SK-N-SH treated with all-trans-retinoic acid at 6 μM for 48 hours (cell line): ENCODE measurements around the gene NCOA6.

Source experiments
- ATAC-seq: fragments of 200-7000 bp; cut with Tn5 transposase; 3 replicates; pipeline ENCODE4 v1.9.1; 2020; ENCODE audit warnings: mild to moderate bottlenecking, moderate library complexity
- ARNTL ChIP-seq: fragments of 450-650 bp; formaldehyde crosslinking; IDR thresholded peaks from 2 replicates; pipeline ENCODE4 v1.5.0; 2020; ENCODE audit warnings: low read depth, mild to moderate bottlenecking, moderate library complexity, borderline replicate concordance
- BACH2 ChIP-seq: fragments of 250-450 bp; sonication (Bioruptor Pico); IDR thresholded peaks from 2 replicates; pipeline ENCODE4 v1.9.0; 2021; ENCODE audit warnings: mild to moderate bottlenecking, borderline replicate concordance
- CSRNP3 ChIP-seq: fragments of 250-450 bp; sonication (Bioruptor Pico); IDR thresholded peaks from 2 replicates; pipeline ENCODE4 v1.5.1; 2021; ENCODE audit warnings: mild to moderate bottlenecking, moderate library complexity
- ESRRG ChIP-seq: fragments of 250-450 bp; sonication (Bioruptor Pico); IDR thresholded peaks from 2 replicates; pipeline ENCODE4 v1.6.1; 2021; ENCODE audit warnings: mild to moderate bottlenecking
- GLIS3 ChIP-seq: fragments of 250-450 bp; sonication (Bioruptor Pico); IDR thresholded peaks from 2 replicates; pipeline ENCODE4 v1.5.0; 2020; ENCODE audit warnings: mild to moderate bottlenecking, moderate library complexity
- ISL1 ChIP-seq: fragments of 250-450 bp; sonication (Bioruptor Pico); IDR thresholded peaks from 2 replicates; pipeline ENCODE4 v2.1.2; 2022; ENCODE audit warnings: mild to moderate bottlenecking, moderate library complexity
- OSR1 ChIP-seq: fragments of 250-450 bp; sonication (Bioruptor Pico); IDR thresholded peaks from 2 replicates; pipeline ENCODE4 v1.8.0; 2022; ENCODE audit warnings: moderate library complexity, mild to moderate bottlenecking, inconsistent platforms
- POU6F1 ChIP-seq: fragments of 250-450 bp; sonication (Bioruptor Pico); IDR thresholded peaks from 2 replicates; pipeline ENCODE4 v1.8.0; 2021; ENCODE audit warnings: low read depth, mild to moderate bottlenecking, moderate library complexity, borderline replicate concordance
- PPARA ChIP-seq: fragments of 250-450 bp; sonication (Bioruptor Pico); IDR thresholded peaks from 2 replicates; pipeline ENCODE4 v1.5.0; 2020; ENCODE audit warnings: mild to moderate bottlenecking, borderline replicate concordance
- RARB ChIP-seq: fragments of 250-450 bp; sonication (Bioruptor Pico); IDR thresholded peaks from 2 replicates; pipeline ENCODE4 v1.8.0; 2021; ENCODE audit warnings: mild to moderate bottlenecking, moderate library complexity
- SNAI2 ChIP-seq: fragments of 250-450 bp; sonication (Bioruptor Pico); IDR thresholded peaks from 2 replicates; pipeline ENCODE4 v1.5.0; 2020; ENCODE audit warnings: mild to moderate bottlenecking, moderate library complexity
- TCF4 ChIP-seq: fragments of 250-450 bp; sonication (Bioruptor Pico); IDR thresholded peaks from 2 replicates; pipeline ENCODE4 v1.8.0; 2021; ENCODE audit warnings: mild to moderate bottlenecking, moderate library complexity, borderline replicate concordance
- TOX ChIP-seq: fragments of 250-450 bp; sonication (Bioruptor Pico); IDR thresholded peaks from 2 replicates; pipeline ENCODE4 v1.8.0; 2021; ENCODE audit warnings: mild to moderate bottlenecking, moderate library complexity, borderline replicate concordance
- TSHZ2 ChIP-seq: fragments of 250-450 bp; sonication (Bioruptor Pico); IDR thresholded peaks from 2 replicates; pipeline ENCODE4 v1.5.0; 2020; ENCODE audit warnings: mild to moderate bottlenecking, moderate library complexity
- ZFP3 ChIP-seq: fragments of 250-450 bp; sonication (Bioruptor Pico); IDR thresholded peaks from 2 replicates; pipeline ENCODE4 v1.5.0; 2020; ENCODE audit warnings: mild to moderate bottlenecking, moderate library complexity
- ZNF565 ChIP-seq: fragments of 450-650 bp; formaldehyde crosslinking; conservative IDR thresholded peaks from 2 replicates; pipeline ENCODE4 v1.5.0; 2020; ENCODE audit warnings: low read depth, mild to moderate bottlenecking, moderate library complexity
- ZNF70 ChIP-seq: fragments of 450-650 bp; formaldehyde crosslinking; IDR thresholded peaks from 2 replicates; pipeline ENCODE4 v1.5.0; 2020; ENCODE audit warnings: mild to moderate bottlenecking, moderate library complexity
- ZNF8 ChIP-seq: fragments of 450-650 bp; formaldehyde crosslinking; IDR thresholded peaks from 2 replicates; pipeline ENCODE4 v1.5.0; 2020; ENCODE audit warnings: mild to moderate bottlenecking, moderate library complexity
- TF ChIP-seq, protein P1 (sequence below): fragments of 250-450 bp; sonication (Bioruptor Pico); IDR thresholded peaks from 2 replicates; pipeline ENCODE4 v1.8.0; 2020; ENCODE audit warnings: mild to moderate bottlenecking, moderate library complexity, borderline replicate concordance

Gene NCOA6

DNA sequence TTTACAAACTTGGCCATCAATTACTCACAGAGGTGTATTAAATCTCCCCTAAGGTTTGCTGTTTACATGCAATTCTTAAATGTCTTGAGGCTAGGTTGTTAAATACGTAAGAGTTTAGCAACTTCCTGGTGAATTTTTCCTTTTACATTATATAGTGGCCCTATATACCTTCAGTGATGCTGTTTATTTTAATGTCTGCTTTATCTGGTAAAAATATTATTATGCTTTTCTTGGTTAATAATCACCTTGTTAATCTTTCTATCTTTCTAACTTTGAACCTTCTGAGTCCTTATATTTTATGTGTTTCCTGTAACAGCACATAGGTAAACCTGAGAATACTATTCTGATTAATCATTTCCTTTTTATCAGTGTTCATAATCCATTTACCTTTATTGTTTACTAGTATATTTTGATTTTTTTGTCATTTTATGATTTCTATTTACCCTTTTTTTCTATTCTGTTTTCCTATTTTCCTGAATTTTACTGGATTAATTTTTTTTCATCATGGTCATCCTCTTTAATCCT, 63.4 kb downstream of the NCOA6 start (continued):
- TF ChIP-seq POU6F1: no peak
- no peak for TF ChIP-seq PPARA

GRCh38 chr20:34755367-34755766, 70.1 kb downstream of the NCOA6 start:
- TF ChIP-seq RARB (CRISPR knock-in tag) (no peak), GLIS3 (CRISPR knock-in tag) (no peak), BACH2 (no peak), PPARA (no peak), ARNTL (no peak), ZNF8 (CRISPR knock-in tag) (no peak), CSRNP3 (no peak), ZNF565 (no peak), TSHZ2 (no peak), ZNF70 (CRISPR knock-in tag) (no peak)
- TF ChIP-seq, protein P1, sequence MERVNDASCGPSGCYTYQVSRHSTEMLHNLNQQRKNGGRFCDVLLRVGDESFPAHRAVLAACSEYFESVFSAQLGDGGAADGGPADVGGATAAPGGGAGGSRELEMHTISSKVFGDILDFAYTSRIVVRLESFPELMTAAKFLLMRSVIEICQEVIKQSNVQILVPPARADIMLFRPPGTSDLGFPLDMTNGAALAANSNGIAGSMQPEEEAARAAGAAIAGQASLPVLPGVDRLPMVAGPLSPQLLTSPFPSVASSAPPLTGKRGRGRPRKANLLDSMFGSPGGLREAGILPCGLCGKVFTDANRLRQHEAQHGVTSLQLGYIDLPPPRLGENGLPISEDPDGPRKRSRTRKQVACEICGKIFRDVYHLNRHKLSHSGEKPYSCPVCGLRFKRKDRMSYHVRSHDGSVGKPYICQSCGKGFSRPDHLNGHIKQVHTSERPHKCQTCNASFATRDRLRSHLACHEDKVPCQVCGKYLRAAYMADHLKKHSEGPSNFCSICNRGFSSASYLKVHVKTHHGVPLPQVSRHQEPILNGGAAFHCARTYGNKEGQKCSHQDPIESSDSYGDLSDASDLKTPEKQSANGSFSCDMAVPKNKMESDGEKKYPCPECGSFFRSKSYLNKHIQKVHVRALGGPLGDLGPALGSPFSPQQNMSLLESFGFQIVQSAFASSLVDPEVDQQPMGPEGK (CRISPR knock-in tag): no peak
- ATAC-seq: no peak

DNA sequence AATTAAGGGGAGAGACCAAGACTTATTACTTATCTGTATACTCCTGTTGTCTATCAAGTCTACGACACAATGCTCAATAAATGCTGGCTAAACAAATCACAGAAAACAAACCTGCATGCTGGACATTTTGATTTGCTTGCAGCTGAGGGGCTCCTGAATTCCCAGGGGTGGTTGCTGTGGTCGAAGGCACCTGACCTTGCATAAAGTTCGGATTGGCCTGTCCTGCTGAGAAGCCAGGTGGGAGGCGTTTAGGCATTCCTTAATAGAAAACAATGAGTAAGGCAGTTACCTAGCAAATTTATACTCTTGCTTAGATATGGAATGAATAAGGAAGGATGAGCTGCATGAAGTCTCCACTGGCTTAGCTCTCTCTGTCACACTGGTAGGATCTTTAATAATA, 70.8 kb downstream of the NCOA6 start:
- TF ChIP-seq TOX (no peak), SNAI2 (CRISPR knock-in tag) (no peak), OSR1 (CRISPR knock-in tag) (no peak), ZNF70 (CRISPR knock-in tag) (no peak), ISL1 (CRISPR knock-in tag) (no peak), ZFP3 (CRISPR knock-in tag) (no peak)
- ATAC-seq: no peak

- no peak for ATAC-seq
- no peak for TF ChIP-seq ZFP3 (CRISPR knock-in tag)
- TF ChIP-seq RARB (CRISPR knock-in tag): no peak
- TF ChIP-seq TCF4 (CRISPR knock-in tag): no peak
- TF ChIP-seq ZNF565: no peak
- TF ChIP-seq ISL1 (CRISPR knock-in tag): no peak
- TF ChIP-seq ESRRG (CRISPR knock-in tag): no peak
- no peak for TF ChIP-seq SNAI2 (CRISPR knock-in tag)
- TF ChIP-seq TSHZ2: no peak
- TF ChIP-seq POU6F1: no peak
Measured at GRCh38 chr20:34753706-34754461, 71.6 kb downstream of the NCOA6 start.
